Amniotic epithelial cell (primary cell): ENCODE measurements around the gene MYO9B.
A peak's percentile ranks its signal among the peaks of the same experiment; 100 is the strongest.

Source experiments
- DNase-seq: peaks from one replicate; pipeline ENCODE4 v3.0.0-alpha.2; 2010; ENCODE audit warnings: low read depth

The MYO9B gene

DNA sequence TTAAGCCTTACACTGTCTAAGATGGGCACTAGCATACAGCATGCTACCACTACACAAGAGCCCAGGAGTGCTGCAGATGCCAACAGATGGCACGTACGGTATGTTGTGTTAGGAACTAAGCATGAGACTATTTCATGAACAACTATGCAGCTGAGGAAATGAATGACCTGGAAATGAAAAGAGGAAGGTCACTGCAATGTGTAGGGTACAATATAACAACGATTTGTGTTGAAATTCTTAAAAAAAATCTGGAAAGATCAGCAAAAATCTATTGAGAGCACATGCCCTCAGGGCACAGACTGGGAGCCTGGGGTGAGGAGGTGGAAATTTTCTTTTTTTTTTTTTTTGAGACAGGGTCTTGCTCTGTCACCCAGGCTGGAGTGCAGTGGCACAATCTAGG is 14.8 kb upstream of the MYO9B start:
- DNase-seq: no peak

DNA sequence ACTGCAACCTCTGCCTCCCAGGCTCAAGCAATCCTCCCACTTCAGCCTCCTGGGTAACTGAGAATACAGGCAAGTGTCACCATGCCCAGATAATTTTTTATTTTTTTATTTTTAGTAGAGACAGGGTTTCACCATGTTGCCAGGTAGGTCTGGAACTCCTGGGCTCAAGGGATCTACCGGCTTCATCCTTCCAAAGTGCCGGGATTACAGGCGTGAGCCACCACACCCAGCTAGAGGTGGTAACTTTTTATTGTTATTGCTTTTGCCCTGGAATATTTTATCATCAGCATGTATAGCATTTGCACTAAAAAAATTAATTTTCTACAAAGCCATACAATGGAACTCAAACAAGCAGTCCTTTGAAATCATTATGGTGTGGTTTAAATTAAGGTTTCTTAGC is 14.4 kb upstream of the MYO9B start:
- DNase-seq: no peak

DNA sequence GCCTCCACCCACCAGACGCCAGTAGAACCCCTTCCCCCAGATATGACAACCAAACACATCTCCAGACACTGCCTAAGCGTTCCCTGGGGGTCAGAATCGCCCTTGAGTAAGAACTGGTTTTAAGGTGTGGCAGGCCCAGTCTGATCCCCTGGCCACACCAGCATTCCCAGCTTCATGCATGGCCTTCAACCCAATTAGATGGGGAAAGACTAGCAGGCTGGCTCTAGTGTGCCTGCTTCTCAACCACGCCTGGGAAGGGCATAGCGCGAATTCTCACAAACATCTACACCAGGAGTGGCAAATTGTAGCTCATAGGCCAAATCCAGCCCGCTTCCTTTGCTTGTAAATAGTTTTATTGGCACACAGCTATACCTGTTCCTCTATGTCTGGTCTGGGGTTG is 13.9 kb upstream of the MYO9B start:
- DNase-seq: no peak

DNA sequence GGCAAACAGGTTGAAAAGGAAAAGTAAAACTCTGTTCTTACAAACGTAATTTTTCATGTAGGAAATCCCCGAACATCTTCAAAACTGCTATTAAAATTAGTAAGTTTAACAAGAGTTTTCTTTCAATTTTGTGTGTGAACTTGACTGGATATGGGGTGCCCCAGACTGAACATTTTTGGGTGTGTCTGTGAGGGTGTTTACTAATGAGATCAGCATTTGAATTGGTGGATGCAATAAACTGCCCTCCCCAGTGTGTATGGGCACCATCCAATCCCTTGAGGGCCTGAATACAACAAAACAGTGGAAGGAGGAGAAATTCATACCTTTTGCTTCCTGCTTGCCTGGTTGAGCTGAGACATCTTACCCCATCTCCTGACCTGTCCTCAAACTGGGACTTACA is 12.1 kb upstream of the MYO9B start:
- no peak for DNase-seq

DNA sequence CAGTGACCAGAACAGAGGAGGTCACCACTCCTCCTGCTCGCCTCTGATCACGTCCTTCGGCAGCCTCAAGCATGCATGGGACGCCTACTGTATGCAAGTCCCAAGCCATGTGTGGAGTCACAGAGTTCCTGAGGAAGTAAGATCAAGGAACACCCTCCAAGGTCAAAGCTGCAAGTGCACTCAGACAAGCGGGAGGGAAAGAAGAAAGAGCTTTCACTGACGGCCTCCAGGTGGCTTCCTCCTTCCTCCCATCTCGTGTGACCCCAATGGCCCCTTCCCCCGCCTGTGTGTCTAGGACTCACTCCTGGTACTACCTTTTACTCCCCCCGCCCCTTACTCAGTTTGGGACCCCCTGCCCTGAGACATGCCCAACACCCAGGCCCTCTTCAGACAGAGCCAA is 6.4 kb upstream of the MYO9B start:
- no peak for DNase-seq

DNA sequence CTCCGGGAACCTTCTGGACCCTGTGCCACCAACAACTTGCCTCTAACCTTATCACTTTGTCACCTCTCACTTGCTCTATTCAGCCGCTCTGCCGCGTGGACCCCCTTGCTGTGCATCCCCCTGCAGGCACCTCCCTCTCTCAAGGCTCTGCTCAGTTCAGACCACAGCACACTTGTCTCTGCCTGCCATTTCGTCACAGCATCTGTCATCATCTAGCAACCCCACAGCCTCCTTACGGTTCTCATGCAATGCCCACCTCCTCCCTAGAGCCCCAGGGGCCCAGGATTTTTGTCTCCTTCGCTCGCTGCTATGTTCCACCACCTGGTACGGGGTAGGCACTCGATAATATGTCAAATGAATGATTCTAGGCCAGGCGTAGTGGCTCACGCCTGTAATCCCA is 5.2 kb upstream of the MYO9B start:
- DNase-seq: no peak

DNA sequence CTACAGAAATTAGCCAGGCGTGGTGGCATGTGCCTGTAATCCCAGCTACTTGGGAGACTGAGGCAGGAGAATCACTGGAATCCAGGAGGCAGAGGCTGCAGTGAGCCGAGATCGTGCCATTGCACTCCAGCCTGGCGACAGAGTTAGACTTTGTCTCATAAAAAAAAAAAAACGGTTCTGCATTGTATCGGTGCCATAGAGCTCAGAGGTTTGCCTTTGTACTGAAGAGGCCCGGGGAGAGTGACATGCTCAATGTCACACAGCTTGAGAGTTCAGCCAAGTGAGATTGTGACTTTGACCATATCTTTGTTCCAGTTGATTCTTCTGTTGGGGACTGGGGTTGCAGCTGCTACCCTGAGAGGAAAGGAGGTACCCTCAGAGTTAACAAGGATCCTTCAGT is 4.7 kb upstream of the MYO9B start:
- no peak for DNase-seq

DNA sequence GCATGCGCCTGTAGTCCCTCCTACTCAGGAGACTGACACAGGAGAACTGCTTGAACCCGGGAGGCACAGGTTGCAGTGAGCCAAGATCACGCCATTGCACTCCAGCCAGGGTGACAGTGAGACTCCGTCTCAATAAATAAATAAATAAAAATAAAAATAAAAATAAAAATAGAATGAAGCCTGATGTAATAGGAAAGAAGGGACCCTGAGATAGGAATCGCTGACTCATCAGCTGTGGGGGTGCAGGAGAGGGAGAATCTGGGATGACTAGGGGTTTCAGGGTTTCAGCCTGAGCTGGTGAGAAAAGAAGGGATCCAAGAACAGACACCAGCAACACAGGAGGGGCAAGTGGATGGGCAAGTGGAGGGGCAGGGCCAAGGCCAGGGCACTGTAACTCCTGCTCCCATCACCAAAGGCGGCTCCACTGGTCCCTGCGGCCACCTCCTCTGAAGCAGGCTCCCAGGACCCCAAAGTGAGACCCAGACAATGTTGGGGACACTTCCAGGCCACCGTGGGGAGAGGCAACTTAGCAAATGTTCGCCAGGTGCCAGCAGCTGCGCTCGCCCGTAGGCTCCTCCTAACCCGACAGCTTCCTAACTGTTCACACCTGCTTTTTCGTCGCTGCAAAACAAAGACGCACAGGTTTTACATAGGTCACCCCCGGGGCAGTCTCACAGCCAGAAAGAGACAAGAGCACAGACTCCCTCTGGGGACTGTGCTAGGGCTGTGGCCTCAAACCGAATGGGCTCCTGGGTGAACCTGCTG is 1.5 kb upstream of the MYO9B start:
- DNase-seq: peak; percentile 26

DNA sequence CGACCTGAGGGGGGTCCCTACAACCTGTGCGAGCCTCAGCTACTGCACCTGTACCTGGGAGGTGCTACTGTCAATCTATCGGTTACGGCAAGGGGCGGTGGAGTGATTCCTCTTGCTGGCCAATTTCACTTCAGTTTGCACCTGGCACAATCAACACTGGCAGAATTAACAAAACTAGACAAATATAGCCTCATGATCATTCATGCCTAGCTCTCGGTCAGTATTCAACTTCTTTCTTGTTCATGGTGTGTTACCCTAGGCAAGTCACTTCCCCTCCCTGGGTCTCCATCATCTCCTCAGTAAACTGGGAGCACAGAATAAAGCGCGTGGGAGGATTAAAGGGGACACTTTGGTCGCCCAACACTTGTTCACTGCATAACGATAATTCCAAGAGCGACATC is 943 bp upstream of the MYO9B start:
- DNase-seq: no peak

DNA sequence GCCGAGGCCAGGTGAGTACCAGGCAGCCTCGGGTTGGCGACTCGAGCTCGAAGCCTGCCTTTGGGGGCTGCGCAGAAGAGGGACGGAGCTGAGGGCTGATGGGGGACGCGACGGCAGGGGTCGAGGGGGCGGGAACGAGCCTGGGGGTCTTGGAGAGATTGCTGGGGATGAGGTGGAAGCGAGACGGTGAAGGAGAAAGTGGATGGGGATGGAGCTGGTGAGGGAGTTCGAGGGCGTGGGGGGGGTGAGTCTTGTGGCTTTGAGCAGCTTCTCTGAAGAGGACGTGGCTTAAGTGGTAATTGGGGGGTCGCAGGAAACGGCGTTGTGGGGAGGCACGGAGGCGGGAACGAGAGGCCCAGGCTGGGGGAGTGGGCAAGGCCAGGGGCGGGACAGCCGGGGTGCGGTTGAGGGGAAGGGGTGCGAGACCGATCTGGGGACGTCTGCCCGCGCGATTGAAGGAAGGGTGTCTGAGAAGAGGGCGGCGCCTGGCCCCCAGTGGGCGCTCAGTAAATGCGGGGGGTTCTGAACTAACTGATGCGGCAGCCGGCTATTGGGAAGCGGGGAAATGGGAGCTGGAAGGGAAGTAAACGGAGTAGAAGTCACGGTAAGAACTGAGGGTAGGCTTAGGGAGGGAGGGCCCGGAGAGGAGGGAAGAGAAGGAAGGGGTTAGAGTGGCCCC is 426 bp downstream of the MYO9B start:
- DNase-seq: no peak

DNA sequence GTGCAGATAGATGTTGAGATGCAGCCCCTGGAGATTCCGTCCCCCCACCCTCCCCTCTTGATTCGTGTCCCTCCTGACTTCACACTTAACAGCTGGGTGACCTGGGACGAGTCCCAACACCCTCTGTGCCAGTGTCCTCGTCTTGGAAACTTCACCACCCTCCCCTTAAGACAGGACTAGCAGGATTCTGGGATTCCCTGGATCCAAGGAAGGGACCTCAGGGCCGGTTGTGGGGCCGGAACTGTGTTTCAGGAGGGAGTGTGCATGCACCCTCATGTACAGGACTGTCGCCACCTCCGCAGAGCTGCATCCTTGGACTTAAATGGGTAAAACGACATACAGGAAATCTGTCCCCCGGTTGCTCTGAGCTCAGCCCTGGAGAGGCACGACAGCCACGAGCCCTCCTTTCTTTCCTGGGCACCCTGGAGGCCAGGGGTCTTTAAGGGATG is 990 bp downstream of the MYO9B start:
- no peak for DNase-seq

DNA sequence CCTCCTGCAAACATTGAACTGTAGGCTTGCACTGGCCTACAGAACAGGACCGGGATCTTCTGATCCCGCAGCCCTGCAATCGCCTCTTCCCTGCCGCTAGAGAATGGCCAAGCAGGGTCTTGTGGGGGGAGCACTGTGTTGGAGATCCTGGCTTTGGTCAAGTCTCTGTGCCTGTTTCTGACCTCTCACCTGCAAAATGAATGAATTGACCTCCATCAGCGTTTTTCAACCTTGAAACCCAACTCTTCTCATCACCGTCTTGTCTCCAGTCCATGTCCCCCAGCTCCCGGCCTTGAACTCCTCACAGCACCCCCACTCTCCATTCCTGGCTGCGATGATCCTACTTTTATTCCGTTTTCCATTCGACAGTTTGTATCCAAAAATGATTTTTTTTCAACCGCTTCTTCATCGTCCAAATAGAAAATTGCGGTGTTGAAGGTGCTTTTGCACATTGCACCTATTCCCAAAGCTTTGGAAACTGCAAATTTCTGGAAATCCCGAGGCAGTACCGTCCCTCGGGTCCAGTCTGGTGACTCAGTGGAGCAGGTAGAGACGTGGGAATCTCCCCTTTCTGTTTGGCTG is 2.0 kb downstream of the MYO9B start:
- DNase-seq: no peak

DNA sequence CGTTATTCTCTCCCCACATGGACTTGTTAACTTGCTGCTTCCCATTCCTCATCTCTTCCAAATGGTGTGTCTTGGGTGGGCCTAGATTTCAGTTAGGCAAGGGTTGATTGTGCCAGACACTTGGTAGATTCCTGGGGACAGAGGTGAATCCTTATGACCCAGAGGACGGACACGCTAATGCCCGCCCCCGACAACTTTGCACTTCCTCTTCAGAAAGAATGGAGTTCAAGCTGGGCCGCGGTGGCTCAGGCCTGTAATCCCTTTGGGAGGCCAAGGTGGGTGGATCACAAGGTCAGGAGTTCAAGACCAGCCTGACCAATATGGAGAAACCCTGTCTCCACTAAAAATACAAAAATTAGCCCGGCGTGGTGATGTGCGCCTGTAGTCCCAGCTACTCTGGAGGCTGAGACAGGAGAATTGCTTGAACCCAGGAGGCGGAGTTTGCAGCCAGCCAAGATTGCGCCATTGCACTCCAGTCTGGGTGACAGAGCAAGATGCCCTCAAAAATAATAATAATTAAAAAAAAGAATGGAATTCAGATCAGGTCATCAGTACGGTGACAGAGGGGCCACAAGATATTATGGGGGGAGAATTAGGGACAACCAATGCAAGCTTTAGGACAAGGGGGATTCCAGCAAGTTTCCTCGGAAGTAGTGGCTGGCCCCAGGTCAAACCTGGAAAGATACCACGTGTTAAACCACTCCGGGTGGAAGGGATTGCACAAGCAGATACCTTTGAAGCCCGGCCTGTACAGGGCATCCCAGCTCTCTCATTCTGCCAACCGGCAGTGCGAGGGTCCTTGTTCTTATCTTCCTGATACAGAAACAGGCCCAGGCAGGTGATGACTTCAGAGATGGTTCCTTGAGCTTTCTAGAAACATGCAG is 2.7 kb downstream of the MYO9B start:
- peak; percentile 71 for DNase-seq

DNA sequence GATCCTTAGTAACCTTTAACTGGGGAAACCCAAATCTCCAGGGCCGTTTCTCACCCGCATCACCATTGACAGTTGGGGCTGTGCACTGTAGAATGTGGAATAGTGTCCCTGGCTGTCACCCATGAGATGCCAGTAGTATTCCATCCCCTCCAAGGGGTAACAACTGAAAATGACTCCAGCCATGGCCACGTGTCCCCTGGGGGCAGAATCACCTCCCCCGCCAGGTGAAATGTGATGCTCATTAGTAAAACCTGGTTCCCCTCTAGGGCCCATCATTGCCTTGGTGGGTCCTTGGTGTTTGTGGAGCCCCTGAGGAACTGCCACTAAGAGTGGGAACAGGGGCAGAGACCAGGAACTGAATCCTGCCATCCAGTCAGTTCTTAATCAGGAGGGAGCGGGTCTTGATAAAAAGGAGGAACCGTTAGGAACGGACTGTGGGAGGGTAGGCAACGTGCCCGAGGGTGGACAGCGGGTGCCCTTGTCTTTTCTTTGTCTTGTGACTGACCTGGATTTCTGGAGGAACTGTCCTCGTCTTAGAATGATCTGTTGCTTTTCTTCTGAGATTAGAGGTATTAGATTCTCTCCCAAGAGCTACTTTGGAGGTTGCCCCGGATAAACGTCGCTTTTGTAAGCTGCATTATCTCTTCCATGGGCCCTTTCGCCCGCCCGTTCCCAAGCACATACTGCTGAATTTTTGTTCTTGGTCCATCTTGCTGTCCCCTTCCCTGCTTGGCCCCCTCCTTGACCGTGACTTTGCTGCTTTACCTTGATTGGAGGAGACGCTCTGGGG is 3.5 kb downstream of the MYO9B start:
- DNase-seq: peak; percentile 28

DNA sequence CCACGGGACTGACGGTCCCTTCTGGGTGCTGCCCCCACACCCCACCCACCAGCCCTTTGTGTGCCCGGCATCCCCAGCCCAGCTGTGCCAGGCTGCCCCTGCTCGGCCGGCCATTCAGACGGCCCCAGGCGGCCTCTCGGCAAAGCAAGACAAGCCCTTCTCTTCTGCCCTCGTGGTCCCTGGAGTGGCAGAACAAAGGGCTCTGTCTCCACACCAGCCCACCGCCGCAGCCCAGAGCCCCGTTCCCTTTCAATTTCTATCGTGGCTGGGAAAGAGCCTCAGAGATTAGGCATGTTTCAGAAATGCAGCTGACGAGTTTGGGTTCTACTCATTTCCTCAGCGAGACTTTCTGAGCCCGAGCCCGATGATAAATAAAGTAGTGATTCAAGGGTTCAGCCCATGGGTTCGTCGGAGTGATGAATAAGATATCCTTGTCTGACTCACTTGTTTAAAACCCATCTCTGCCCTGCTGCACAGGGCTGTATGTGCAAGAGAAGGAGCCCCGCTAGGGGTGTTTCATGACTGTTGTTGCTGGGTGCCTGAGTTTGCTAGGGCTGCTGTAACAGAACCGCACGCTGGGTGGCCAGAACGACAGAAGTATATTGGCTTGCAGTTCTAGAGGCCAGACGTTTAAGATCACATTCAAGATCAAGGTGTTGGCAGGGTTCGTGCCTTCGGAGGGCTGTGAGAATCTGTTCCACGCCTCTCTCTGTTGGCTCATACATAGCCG is 4.3 kb downstream of the MYO9B start:
- DNase-seq: peak; percentile 99

DNA sequence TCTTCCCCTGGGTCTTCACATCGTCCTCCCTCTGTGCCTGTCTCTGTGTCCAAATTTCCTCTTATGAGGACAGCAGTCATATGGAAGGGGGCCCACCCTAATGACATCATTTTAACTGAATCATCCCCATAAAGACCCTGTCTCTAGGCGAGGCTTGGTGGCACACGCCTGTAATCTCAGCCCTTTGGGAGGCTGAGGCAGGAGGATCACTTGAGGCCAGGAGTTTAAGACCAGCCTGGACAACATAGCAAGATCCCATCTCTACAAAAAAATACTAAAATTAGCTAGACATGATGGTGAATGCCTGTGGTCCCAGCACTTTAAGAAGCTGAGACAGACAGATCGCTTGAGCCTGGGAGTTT is 4.8 kb downstream of the MYO9B start:
- DNase-seq: no peak

DNA sequence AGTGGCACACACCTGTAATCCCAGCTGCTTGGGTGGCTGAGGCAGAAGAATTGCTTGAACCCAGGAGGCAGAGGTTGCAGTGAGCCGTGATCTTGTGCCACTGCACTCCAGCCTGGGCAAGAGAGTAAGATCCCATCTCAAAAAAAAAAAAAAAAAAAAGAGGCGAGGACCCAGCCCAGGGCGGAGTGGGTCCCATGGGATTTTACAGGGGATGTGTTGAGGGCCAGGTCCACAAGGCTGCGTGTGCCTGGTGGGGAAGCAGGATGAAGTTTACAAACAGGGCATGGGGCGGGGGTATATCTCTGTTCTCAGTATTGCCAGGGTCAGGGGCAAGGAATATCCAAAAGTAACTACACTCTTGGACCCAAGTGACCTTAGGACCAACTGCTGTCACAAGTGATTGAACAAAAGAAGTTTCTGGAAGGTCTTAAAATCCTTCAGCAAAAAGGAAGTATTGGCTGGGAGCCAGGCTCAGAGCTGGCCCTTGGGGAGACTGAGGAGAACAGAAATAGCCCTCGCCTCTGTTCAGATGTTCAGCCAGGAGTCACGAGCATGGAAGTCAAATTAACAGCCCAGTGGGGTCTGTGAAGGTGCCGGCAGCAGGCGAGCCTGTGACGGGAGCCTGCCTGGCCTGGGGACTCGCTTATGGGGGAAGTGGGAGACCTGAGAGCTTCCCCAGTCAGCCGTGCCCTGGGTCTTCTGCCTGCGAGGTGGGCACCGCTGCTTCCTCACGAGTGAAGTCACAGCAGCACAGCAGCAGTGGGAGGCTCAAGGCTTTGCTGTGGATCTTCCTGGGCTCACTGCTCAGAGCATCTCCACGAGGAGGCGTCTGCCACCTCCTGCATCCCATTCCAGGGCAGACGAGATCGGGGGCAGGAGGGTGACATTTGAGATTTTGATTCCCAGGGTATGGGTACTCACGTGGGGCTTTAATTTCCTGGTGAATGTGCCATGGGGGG is 6.4 kb downstream of the MYO9B start:
- DNase-seq: no peak

DNA sequence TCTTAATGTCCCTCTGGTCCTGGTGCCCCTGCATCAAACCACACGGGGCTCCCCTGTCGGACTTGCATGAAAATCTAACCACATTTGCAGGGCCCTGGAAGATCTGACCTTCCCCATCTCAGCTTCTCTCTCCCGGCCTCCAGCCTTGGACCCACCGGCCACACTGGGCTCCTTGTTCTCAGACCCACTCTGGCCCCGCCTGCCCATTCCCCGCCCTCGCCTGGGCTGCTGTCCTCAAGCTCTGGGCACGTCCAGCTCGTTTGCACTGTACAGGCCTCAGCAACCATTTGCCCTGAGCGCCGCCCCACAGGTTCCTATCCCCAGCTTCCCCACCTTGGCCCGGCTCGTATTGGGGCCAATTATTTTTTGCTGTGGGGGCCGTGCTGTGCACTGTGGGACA is 10.5 kb downstream of the MYO9B start:
- no peak for DNase-seq

DNA sequence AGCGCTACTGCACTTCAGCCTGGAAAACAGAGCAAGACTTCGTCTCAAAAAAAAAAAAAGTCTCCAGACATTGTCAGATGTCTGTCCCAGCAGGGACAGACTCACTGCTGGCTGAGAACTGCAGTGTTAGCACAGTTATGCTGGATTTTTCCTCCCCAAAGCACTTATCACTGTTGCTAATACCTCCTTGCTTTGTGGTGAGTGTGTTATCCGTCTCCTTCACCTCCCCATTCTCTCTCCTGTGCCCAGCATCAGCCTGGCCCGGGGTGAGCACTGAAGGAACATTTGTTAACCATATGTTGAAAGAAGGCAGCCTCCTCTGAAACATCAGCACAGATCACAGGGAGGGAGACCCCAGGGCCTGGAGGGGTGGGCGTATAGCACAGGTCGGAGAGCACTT is 11.3 kb downstream of the MYO9B start:
- DNase-seq: peak; percentile 75

DNA sequence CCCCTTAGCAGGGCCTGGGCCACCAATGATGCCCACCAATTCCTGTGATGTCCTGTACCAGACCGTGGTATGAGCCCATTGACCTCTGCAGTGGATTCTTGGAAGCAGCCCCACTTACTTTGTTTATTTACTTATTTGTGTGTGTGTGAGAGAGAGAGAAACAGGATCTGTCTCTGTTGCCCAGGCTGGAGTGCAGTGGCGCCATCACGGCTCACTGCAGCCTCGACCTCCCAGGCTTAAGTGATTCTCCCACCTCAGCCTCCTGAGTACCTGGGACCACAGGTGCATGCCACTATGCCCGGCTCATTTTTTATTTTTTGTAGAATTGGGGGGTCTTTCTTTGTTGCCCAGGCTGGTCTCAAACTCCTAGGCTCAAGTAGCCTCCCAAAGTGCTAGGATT is 13.0 kb downstream of the MYO9B start:
- DNase-seq: no peak
